ENCODE results near the gene KMT2E.

- TF ChIP-seq POLR2AphosphoS5 (IDR thresholded peaks at IDR 0.05; ENCODE audit: low read depth, low read length) (no peak), TAF1 (IDR thresholded peaks at IDR 0.05; ENCODE audit: borderline replicate concordance, low read depth, low read length) (no peak), POLR2A (IDR thresholded peaks at IDR 0.05; ENCODE audit: low read depth, low read length) (no peak)
Measured at GRCh38 chr7:104993217-104993862, 20.7 kb upstream of the KMT2E start.

All from GM12892 (cell line).